Measurements from ENCODE around the gene DDX27.

DDX27 gene

DNA sequence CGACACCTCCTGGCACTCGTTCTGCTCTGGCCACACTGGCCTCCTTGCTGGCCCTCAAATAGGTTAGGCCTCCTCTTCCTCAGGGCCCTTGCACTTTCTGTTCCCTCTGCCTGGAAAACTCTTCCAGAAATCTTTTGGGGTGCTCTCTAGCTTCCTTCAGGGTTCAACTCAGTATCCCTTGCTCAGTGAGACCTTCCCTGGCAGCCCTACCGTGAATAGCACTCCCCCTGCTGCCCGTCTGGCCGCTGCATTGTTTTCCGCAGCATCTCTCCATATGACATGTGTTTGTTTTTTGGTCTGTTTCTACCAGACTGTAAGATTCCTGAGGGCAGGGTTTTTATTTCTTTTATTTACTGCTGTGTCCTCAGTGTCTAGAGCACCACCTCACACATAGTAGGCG is 6.7 kb downstream of the DDX27 start:
- TF ChIP-seq, protein P1, sequence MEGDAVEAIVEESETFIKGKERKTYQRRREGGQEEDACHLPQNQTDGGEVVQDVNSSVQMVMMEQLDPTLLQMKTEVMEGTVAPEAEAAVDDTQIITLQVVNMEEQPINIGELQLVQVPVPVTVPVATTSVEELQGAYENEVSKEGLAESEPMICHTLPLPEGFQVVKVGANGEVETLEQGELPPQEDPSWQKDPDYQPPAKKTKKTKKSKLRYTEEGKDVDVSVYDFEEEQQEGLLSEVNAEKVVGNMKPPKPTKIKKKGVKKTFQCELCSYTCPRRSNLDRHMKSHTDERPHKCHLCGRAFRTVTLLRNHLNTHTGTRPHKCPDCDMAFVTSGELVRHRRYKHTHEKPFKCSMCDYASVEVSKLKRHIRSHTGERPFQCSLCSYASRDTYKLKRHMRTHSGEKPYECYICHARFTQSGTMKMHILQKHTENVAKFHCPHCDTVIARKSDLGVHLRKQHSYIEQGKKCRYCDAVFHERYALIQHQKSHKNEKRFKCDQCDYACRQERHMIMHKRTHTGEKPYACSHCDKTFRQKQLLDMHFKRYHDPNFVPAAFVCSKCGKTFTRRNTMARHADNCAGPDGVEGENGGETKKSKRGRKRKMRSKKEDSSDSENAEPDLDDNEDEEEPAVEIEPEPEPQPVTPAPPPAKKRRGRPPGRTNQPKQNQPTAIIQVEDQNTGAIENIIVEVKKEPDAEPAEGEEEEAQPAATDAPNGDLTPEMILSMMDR (IDR thresholded peaks at IDR 0.05; ENCODE audit: borderline replicate concordance, insufficient read depth, low read depth, low read length): no peak

DNA sequence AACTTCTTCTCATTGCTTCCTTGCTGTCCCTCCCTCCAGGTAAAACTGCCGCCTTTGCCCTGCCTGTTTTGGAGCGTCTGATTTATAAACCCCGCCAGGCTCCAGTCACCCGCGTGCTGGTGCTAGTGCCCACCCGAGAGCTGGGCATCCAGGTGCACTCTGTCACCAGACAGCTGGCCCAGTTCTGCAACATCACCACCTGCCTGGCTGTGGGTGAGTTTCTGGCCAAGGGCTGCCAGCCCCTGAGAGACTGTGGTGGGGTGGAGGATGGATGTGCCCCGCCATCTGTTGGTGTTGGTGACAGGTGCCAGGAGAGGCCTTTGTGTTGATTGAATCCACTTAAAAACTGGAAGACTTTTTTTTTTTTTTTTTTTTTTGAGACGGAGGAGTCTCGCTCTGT is 9.5 kb downstream of the DDX27 start:
- TF ChIP-seq, protein P1 (IDR thresholded peaks at IDR 0.05; ENCODE audit: borderline replicate concordance, insufficient read depth, low read depth, low read length): no peak
- H3K4me3 ChIP-seq (ENCODE audit: low read depth, low read length): no peak overlapping the region

More for the DNA sequence above, 6.7 kb downstream of the DDX27 start:
- H3K4me3 ChIP-seq (ENCODE audit: low read depth, low read length): no peak overlapping the region

DNA sequence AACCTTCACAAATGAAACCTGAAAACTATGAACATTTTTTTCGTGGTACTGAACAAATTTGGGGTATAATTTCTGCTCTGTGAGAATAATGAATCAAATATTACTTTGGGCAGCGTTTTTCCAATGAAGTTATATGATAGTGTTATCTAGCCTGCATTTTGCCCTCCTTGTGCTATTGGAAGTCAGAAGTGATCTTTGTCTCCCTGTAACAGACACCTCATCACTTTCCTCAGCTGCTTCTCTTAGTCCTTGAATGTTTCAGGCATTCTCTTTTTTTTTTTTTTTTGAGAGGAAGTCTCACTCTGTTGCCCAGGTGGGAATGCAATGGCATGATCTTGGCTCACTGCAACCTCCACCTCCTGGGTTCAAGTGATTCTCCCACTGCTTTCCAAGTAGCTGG is 10.2 kb downstream of the DDX27 start:
- TF ChIP-seq, protein P1 (IDR thresholded peaks at IDR 0.05; ENCODE audit: borderline replicate concordance, insufficient read depth, low read depth, low read length): no peak
- H3K4me3 ChIP-seq (ENCODE audit: low read depth, low read length): no peak overlapping the region

DNA sequence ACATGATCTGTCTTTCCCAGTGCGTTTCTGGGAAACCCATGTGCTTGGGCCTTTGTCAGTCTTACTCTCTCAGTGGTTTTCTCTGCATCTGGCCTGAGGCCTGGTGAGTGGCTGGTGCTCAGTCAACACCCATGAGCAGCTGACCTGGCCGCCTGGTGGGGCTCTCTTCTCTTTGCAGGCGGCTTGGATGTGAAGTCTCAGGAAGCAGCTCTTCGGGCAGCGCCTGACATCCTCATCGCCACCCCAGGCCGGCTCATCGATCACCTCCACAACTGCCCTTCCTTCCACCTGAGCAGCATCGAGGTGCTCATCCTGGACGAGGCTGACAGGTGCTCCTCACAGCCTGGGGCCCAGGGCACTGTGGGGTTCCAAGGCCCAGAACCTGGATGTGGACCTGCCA is 10.8 kb downstream of the DDX27 start:
- TF ChIP-seq, protein P1 (IDR thresholded peaks at IDR 0.05; ENCODE audit: borderline replicate concordance, insufficient read depth, low read depth, low read length): no peak
- H3K4me3 ChIP-seq (ENCODE audit: low read depth, low read length): no peak overlapping the region

DNA sequence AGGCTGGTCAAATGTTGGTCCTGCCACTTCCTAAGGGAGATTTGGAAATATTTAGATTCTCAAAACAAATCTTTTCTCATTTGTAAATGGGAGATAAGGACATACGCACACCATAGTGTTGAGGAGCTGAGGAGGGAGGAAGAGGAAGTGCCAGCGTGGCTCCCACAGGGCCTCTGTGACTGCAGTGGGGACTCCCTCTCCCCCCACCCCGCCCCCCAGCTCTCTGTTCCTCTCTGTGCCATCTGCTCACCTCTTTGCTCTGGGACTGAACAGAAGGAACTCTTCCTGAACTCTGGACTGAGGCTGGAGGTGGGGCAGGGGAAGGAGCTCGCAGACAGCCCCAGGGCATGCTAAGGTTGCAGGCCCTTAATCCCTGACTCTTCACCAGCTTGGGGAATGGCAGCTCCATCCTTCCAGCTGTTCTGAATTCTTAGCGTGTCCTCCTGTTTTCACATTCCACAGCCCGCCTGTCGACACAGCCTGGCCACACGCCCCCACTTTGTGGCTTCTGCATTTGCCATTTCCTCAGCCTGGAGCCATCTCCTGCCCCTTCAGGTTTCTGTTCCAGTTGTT is 11.4 kb downstream of the DDX27 start:
- TF ChIP-seq, protein P1 (IDR thresholded peaks at IDR 0.05; ENCODE audit: borderline replicate concordance, insufficient read depth, low read depth, low read length): no peak
- H3K4me3 ChIP-seq (ENCODE audit: low read depth, low read length): no peak overlapping the region

DNA sequence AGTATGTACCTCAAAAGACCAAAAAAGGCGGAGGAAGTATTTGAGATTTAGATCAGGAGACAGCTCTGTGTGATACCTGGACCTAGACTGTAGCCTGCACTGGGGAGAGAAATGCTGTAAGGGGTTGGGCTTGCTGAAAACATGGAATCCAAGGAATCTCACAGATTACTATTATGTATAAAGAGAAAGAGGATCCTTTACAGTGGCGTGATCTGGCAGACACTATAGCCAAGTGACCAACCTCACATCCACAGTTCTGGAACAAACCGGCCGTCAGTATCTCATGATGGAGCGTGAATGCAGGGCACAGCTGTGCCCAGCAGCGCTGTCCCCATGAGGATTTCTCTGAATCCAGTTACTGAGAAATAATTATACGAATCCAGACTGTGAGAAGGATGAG is 12.3 kb downstream of the DDX27 start:
- TF ChIP-seq, protein P1 (IDR thresholded peaks at IDR 0.05; ENCODE audit: borderline replicate concordance, insufficient read depth, low read depth, low read length): no peak

DNA sequence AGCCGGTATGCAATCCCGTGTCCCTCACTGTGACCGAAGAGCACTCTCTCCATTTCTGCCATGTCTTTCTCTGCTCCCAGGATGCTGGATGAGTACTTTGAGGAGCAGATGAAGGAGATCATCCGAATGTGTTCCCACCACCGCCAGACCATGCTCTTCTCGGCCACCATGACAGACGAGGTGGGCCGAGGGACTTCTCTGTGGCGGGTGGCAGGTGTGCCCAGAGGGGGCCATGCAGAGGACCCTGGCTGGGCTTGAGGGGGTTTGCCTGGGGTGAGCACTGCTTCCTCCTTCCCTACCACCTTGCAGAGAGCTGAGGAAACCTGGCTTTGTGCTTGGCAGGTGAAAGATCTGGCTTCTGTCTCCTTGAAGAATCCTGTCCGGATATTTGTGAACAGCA is 14.0 kb downstream of the DDX27 start:
- TF ChIP-seq, protein P1 (IDR thresholded peaks at IDR 0.05; ENCODE audit: borderline replicate concordance, insufficient read depth, low read depth, low read length): no peak
- no peak overlapping the region for H3K4me3 ChIP-seq (ENCODE audit: low read depth, low read length)

More for the DNA sequence above, 12.3 kb downstream of the DDX27 start:
- H3K4me3 ChIP-seq (ENCODE audit: low read depth, low read length): no peak overlapping the region
